Kidney (tissue), 14 donors: ENCODE data around the gene AIFM3. TPM values are rescaled to one million over a fixed set of nuclear protein-coding genes. Genes with fewer than 3 reads are reported as not detected.
"Not testable (repeated sequence)": the region's sequence is repeated elsewhere in the genome, so short reads cannot be mapped to it uniquely, and the experiment has no call there.

Source experiments
- DNase-seq, 5 donors: peaks; one replicate each; pipeline ENCODE4 v3.0.0-alpha.2; 2013 to 2020
- FAIRE-seq: peaks from 2 replicates; lab custom pipeline; 2012; peaks lifted over from hg19 to GRCh38; lab: Jason Lieb, UNC
- H3K27ac ChIP-seq, 2 donors: one replicate each; pipeline ENCODE4 v1.7.0; 2013; ENCODE audit warnings: low read depth in 2 of 2, low read length in 2 of 2, inconsistent platforms in 1 of 2
- H3K27me3 ChIP-seq: one replicate; pipeline ENCODE4 v1.7.1; 2013; ENCODE audit warnings: low read length, inconsistent platforms; ENCODE audit not compliant: control insufficient read depth, insufficient read depth
- H3K36me3 ChIP-seq, 3 donors: one replicate each; pipeline versions ENCODE4 v1.7.0 to v1.7.1; 2013; ENCODE audit warnings: low read length in 3 of 3, control low read depth in 1 of 3, inconsistent platforms in 1 of 3; ENCODE audit not compliant: insufficient read depth in 3 of 3, control insufficient read depth in 2 of 3
- H3K4me1 ChIP-seq, 3 donors: one replicate each; pipeline versions ENCODE4 v1.7.0 to v1.7.1; 2013; ENCODE audit warnings: low read length in 3 of 3, inconsistent platforms in 1 of 3, low read depth in 1 of 3; ENCODE audit not compliant: control insufficient read depth in 2 of 3, insufficient read depth in 2 of 3
- H3K4me3 ChIP-seq, 3 donors: one replicate each; pipeline versions ENCODE4 v1.7.0 to v1.8.1; 2013; ENCODE audit warnings: low read length in 3 of 3, control low read depth in 1 of 3, inconsistent platforms in 1 of 3
- H3K9ac ChIP-seq, 3 donors: one replicate each; pipeline versions ENCODE4 v1.7.0 to v1.7.1; 2013; ENCODE audit warnings: low read length in 3 of 3, control low read depth in 1 of 3, inconsistent platforms in 1 of 3
- H3K9me3 ChIP-seq, 3 donors: one replicate each; pipeline versions ENCODE4 v1.7.0 to v1.7.1; 2013; ENCODE audit warnings: low read length in 3 of 3, control low read depth in 1 of 3, inconsistent platforms in 1 of 3; ENCODE audit not compliant: control insufficient read depth in 2 of 3, insufficient read depth in 1 of 3
- intact Hi-C: fragments of 100-400 bp; cut with DNase I; formaldehyde crosslinking; loops from one replicate; pipeline ENCODE4 v1.11.1; 2022
- polyA plus RNA-seq: library from polyadenylated mRNA; stranded (reverse); fragments of 350-450 nt; fragmentation: Illumina TruSeq; extraction: RNeasy Lipid Tissue Mini Kit (QIAGEN cat#74804); gene quantifications from one replicate; pipeline ENCODE4 v1.2.3, GENCODE V29; 2014; ENCODE audit warnings: low read depth, low replicate concordance; ENCODE audit not compliant: insufficient read depth
- total RNA-seq: library from RNA; stranded (reverse); fragmentation: NEBNext Ultra II Directional; extraction: Animal tissue kit (Norgen Biotek cat#: 25700); gene quantifications from one replicate; pipeline ENCODE4 v1.2.1, GENCODE V29; 2021
- TF ChIP-seq, protein P1 (sequence below): IDR thresholded peaks from 3 replicates; pipeline ENCODE4 v1.5.1; 2012; ENCODE audit warnings: mild to moderate bottlenecking, moderate library complexity, borderline replicate concordance; ENCODE audit not compliant: insufficient read depth; ENCODE audit errors: extremely low read depth
- donor health status: control.
- donor health status: control.
- donor health status: control.
- donor health status: control.
- donor health status: control.
- donor health status: DM: yes; HTN: yes; CAD: no.
- donor health status: Normal renal cell carcinoma (clear cell type).

AIFM3 gene
- total and polyA plus RNA-seq, 2 donors from 2014 or later, result 3.1 to 4.4 TPM

DNA sequence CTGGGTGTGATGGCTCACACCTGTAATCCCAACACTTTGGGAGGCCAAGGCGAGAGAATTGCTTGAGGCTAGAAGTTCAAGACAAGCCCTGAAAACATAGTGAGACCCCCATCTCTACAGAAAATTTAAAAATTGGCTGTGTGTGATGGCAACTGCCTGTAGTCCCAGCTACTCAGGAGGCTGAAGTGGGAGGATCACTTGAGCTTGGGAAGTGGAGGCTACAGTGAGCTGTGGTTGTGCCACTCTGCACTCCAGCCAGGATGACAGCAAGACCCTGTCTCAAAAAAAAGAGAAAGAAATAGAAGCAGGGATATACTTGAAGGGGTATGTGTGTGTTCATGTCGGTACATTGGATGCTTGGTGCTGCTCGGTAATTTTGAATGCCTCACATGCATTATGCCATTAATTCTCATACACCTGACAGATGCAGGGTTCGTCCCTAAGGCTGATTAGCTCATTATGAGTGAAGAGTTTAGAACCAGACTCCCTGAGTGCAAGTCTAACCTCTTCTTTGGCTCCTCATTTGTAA, 35.9 kb upstream of the AIFM3 start:
- Histone ChIP-seq H3K9me3 (no peaks in the 10 kb centered on the region), H3K36me3 (peaks cover 5 to 7% (median 5%) of the 10 kb centered on the region in 3 donors), H3K4me3 (no peak overlapping the region), H3K27me3 (no peaks in the 10 kb centered on the region), H3K9ac (no peak overlapping the region), H3K4me1 (no peaks in the 10 kb centered on the region), H3K27ac (no peak overlapping the region)
- TF ChIP-seq, protein P1, sequence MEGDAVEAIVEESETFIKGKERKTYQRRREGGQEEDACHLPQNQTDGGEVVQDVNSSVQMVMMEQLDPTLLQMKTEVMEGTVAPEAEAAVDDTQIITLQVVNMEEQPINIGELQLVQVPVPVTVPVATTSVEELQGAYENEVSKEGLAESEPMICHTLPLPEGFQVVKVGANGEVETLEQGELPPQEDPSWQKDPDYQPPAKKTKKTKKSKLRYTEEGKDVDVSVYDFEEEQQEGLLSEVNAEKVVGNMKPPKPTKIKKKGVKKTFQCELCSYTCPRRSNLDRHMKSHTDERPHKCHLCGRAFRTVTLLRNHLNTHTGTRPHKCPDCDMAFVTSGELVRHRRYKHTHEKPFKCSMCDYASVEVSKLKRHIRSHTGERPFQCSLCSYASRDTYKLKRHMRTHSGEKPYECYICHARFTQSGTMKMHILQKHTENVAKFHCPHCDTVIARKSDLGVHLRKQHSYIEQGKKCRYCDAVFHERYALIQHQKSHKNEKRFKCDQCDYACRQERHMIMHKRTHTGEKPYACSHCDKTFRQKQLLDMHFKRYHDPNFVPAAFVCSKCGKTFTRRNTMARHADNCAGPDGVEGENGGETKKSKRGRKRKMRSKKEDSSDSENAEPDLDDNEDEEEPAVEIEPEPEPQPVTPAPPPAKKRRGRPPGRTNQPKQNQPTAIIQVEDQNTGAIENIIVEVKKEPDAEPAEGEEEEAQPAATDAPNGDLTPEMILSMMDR, result no peak
- FAIRE-seq (no peak), DNase-seq (no peak)
- intact Hi-C loops, result no loop called here

DNA sequence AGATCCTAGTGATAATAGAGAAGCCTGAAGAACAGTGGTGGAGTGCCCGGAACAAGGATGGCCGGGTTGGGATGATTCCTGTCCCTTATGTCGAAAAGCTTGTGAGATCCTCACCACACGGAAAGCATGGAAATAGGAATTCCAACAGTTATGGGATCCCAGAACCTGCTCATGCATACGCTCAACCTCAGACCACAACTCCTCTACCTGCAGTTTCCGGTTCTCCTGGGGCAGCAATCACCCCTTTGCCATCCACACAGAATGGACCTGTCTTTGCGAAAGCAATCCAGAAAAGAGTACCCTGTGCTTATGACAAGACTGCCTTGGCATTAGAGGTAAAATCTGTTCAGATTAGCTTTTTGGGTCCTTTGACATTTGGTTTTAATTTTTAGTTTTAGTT, 33.1 kb upstream of the AIFM3 start:
- TF ChIP-seq, protein P1, result no peak
- Histone ChIP-seq H3K27ac (no peak overlapping the region), H3K27me3 (no peaks in the 10 kb centered on the region), H3K9ac (no peak overlapping the region), H3K36me3 (peaks cover 5 to 8% (median 7%) of the 10 kb centered on the region in 3 donors), H3K4me1 (peaks cover 0 to 12% (median 8%) of the 10 kb centered on the region in 3 donors), H3K9me3 (no peaks in the 10 kb centered on the region), H3K4me3 (no peak overlapping the region)
- DNase-seq (no peak), FAIRE-seq (no peak)
- intact Hi-C loops, result no loop called here

DNA sequence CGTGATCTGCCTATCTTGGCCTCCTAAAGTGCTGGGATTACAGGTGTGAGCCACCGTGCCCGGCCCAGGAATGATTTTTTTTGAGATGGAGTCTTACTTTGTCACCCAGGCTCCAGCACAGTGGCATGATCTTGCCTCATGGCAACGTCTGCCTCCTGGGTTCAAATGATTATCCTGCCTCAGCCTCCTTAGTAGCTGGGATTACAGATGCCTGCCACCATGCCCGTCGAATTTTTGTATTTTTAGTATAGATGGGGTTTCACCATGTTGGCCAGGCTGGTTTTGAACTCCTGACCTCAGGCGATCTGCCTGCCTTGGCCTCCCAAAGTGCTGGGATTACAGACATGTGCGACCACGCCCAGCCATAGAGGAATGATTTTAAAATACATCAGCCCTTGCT, 32.0 kb upstream of the AIFM3 start:
- DNase-seq, H3K27ac ChIP-seq, FAIRE-seq, H3K27me3 ChIP-seq, H3K9me3 ChIP-seq, intact Hi-C loops, H3K9ac ChIP-seq, H3K36me3 ChIP-seq, H3K4me3 ChIP-seq: not testable (repeated sequence)
- H3K4me1 ChIP-seq, result peaks cover 0 to 12% (median 8%) of the 10 kb centered on the region in 3 donors

DNA sequence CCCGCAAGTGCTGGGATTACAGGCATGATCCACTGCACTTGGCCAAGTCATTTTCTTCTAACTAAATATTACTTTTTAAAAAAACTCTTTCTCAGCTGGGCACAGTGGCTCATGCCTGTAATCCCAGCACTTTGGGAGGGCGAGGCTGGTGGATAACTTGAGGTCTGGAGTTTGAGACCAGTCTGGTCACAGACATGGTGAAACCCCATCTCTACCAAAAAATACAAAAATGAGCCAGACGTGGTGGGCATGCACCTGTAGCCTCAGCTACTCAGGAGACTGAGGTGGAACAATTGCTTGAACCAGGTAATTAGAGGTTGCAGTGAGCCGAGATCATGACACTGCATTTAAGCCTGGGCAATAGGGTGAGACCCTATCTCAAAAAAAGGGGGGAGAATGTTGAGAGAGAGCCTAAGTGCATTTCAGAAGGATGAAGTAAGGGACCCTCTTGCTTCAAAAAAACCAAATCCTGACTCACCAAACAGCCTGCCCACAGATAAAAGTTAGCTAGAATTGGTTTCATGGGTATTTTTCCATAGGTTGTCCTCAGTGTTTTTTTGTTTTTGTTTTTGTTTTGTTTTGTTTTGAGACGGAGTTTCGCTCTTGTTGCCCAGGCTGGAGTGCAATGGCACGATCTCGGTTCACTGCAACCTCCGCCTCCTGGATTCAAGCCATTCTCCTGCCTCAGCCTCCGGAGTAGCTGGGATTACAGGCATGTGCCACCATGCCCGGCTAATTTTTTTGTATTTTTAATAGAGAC, 31.1 kb upstream of the AIFM3 start:
- H3K4me1 ChIP-seq, result peaks cover 0 to 18% (median 16%) of the 10 kb centered on the region in 3 donors
- FAIRE-seq, DNase-seq, H3K4me3 ChIP-seq, H3K27me3 ChIP-seq, intact Hi-C loops, H3K9me3 ChIP-seq, H3K27ac ChIP-seq, H3K9ac ChIP-seq, H3K36me3 ChIP-seq: not testable (repeated sequence)
